ENCODE data around the gene AFF3.

DNA sequence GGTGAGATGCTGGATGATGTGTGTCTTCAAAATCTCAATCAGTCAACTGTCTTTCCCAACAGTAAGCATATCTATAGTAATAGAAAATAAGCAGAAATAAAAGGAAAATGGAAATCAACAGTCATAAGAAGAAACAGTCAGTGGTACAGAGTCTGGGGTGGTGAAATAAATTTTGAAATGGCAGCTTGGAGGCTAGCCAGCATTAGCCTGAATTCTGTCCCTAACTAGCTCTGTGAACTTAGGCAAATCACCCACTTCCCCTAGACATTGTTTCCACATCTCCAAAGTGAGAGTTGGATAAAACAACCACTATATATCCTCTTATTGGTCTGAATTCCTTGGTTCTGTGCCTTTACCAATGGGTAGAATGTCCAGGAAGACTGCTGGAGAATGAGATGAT lies 462.9 kb downstream of the AFF3 start:
- TF ChIP-seq EZH2 (IDR thresholded peaks at IDR 0.05; ENCODE audit: low read depth), result no peak
- TF ChIP-seq, protein P1, sequence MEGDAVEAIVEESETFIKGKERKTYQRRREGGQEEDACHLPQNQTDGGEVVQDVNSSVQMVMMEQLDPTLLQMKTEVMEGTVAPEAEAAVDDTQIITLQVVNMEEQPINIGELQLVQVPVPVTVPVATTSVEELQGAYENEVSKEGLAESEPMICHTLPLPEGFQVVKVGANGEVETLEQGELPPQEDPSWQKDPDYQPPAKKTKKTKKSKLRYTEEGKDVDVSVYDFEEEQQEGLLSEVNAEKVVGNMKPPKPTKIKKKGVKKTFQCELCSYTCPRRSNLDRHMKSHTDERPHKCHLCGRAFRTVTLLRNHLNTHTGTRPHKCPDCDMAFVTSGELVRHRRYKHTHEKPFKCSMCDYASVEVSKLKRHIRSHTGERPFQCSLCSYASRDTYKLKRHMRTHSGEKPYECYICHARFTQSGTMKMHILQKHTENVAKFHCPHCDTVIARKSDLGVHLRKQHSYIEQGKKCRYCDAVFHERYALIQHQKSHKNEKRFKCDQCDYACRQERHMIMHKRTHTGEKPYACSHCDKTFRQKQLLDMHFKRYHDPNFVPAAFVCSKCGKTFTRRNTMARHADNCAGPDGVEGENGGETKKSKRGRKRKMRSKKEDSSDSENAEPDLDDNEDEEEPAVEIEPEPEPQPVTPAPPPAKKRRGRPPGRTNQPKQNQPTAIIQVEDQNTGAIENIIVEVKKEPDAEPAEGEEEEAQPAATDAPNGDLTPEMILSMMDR (conservative IDR thresholded peaks at IDR 0.05), result no peak

All from PC-9 (cell line).